ENCODE results near the gene KDELR1.

KDELR1 gene

GRCh38 chr19:48371367-48371766 is 20.0 kb downstream of the KDELR1 start:
- no peak for DNase-seq (ENCODE audit: low read depth)

DNA sequence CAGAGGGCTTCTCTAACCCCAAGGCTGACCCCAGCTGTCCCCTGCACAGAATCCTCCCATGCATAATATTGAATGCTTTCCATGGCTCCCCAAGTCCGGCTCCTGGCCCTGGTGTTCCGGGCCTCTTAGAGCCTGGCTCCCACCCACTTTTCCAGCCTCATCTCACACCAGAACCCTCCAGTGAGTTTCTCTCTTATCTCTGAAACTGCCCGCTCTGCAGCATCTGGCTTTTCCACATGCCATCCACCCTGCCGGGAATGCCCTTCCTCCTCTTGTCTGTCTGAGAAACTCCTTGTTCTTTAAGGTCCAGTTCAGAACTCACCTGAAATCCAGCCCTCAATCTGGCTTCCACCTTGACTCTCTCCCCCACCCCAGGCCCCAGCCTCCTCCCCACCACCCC is 20.4 kb downstream of the KDELR1 start:
- DNase-seq (ENCODE audit: low read depth): no peak

GRCh38 chr19:48368936-48369335 is 22.4 kb downstream of the KDELR1 start:
- no peak for DNase-seq (ENCODE audit: low read depth)

GRCh38 chr19:48367855-48368254 is 23.5 kb downstream of the KDELR1 start:
- DNase-seq (ENCODE audit: low read depth): no peak

DNA sequence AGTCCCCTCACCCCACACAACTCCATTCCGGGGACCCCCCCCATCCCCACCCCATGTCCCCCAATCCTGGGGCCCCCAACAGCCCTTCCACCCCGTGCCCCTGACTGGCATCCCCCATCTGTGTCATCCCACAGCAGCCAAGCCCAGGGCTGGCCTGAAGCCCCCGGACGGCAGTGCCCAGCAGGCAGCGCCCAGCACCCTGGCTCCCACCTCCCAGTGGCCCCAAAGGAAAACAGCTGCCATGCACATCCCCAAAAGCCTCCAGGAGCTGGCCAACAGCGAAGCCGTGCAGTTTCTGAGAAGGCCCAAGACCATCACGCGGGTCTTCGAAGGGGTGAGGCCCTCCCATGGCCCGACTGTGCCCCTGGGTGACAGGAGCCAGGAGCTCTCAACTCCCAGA is 25.7 kb downstream of the KDELR1 start:
- no peak for DNase-seq (ENCODE audit: low read depth)

DNA sequence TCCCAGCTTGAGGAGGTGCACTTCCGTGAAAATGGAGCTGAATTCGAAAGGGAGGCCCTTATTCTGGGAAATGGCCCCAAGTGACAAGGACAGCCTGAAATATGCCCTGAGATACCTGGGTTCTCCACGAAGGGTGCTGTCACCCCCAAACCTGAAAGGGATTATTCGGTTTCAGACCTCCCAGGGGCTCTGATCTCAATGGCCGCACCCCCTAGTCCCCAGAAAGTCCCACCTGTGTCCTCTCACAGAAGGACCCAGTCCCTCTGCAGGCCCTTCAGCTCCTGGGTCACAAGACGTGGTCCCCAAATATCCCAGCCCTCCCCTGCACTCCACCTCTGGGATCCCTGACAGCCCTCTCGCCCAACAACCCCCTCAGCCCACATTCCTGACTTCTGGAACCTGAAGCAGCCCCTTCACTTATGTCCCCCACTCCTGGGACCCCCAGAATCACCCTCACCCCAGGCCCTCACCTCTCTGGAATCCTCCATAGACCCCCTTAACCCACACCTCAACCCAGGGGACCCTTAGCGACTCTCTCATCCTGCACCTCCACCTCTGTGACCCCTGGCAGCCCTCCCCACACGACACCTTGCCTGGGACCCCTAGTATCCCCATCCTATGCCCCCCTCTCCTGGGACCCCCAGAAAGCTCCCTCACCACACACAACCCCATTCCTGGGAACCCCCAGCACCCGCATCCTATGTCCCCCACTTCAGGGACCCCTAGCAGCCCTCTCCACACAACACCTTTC is 26.6 kb downstream of the KDELR1 start:
- no peak for DNase-seq (ENCODE audit: low read depth)

- peak; percentile 92 for DNase-seq (ENCODE audit: low read depth)
Measured at GRCh38 chr19:48363810-48364597, 27.3 kb downstream of the KDELR1 start, which contains the start of the genes SYNGR4 and TMEM143. Gene SYNGR4 (plus strand): TSS chr19:48364367. CDS start chr19:48365843, 1,476 bp downstream. Gene TMEM143 (minus strand): TSS chr19:48363940. CDS start chr19:48363920, 20 bp downstream.

DNA sequence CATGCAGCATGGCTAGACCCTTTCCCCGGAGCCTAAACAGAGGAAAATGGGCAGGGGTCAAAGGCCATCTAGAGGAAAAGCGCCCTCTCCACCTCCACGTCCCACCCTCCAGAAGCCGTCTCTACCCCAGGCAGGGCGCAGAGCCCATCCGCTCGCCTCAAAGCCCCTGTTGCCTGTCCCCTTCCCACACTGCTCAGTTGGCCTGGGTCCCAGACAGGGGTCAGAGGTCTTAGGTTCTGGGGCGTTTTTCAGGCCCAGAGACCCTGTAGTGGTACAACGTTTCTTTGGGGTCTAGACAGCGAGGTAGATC is 27.9 kb downstream of the KDELR1 start:
- no peak for DNase-seq (ENCODE audit: low read depth)

DNA sequence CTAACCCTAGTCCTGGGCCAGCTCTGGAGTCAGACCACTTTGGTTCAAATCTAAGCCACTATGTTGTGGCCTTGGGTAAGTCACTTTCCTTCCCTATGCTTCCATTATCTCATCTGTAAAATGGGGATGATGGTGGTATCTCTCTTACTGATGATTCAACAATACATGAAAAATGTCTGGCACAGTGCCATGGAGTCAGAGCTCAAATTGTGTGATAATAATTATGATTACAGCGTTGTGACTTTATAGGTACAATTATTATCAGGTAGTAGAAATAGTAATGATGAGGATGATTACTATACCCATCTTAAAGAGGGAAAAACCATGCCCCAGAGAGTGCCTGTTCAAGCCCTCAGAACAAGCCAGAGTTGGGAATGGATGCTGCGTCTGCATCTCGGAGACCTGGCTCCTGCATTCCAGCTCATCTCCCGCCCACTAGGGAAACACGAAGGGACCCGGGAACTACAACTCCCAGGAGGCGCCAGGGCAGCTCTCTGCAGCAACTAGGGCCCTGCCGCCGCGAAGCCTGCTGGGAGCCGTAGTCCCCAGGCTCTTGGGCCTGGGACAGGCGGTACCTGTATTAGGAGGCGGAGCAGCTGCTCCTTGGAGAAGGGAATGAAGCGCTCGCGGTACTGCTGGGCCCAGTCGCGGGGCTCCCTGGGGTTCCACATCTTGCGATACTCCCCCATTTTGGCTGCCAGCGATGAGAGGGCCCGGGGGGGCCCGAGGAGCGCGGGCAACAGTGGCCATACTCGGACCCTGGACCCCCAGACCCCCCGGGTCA is 28.4 kb downstream of the KDELR1 start:
- peak; percentile 74 for DNase-seq (ENCODE audit: low read depth)

DNA sequence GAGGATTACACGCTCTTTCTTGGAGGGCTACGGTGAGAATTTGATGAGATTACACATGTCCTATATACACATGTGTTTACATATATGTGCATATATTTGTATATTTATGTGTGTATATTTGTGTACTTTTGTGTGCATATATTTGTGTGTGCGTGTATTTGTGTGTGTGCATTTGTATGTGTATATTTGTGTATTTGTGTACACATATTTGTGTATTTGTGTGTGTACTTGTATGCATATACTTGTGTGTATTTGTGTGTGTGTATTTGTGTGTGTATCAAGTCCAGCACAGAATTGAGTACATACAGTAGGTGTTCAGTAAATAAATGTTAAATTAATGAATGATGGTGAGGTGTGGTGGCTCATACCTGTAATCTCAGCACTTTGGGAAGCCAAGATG is 29.4 kb downstream of the KDELR1 start:
- DNase-seq (ENCODE audit: low read depth): no peak

- no peak for DNase-seq (ENCODE audit: low read depth)
Measured at GRCh38 chr19:48359123-48359522, 32.2 kb downstream of the KDELR1 start.

GRCh38 chr19:48355365-48355954 is 35.9 kb downstream of the KDELR1 start:
- DNase-seq (ENCODE audit: low read depth): no peak

DNA sequence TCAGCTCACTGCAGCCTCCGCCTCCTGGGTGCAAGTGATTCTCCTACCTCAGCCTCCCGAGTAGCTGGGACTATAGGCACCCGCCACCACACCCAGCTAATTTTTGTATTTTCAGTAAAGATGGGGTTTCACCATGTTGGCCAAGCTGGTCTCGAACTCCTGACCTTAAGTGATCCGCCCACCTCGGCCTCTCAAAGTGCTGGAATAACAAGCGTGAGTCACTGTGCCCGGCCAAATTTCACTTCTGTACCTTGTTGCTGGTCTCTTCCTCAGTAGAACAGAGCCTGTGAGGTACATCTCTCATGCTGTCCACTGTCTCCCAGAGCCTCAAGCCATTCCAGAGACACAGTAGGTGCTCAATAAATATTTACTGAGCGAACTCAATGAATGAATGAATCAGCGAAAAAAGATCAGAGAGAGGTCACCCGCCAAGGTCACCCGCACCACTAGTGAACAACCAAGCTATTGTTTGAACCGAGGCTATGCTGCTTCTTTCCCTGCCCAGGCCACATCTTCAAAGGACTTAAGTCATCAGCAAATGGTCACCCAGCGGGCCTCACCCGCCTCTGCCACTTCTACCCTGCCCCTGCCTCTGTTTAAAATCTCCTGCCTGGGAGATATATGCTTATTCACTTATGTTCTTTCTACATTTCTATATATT is 36.9 kb downstream of the KDELR1 start:
- DNase-seq (ENCODE audit: low read depth): no peak

DNA sequence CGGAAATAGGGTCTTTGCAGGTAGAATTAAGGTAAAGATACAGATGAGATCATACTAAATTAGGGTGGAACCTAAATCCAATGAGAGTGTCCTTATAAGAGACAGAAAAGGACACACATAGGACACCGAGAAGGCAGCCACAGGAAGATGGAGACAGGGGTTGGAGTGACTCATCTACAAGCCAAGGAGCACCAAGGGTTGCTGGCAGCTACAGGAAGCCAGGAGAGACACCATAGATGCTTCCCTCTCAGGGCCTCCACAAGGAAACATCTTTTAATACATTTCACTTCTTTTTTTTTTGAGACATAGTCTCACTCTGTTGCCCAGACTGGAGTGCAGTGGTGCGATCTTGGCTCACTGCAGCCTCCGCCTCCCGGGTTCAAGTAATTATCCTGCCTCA is 37.7 kb downstream of the KDELR1 start:
- no peak for DNase-seq (ENCODE audit: low read depth)

- no peak for DNase-seq (ENCODE audit: low read depth)
Measured at GRCh38 chr19:48351341-48351752, 40.0 kb downstream of the KDELR1 start.

GRCh38 chr19:48350856-48351255 is 40.5 kb downstream of the KDELR1 start:
- DNase-seq (ENCODE audit: low read depth): no peak

DNA sequence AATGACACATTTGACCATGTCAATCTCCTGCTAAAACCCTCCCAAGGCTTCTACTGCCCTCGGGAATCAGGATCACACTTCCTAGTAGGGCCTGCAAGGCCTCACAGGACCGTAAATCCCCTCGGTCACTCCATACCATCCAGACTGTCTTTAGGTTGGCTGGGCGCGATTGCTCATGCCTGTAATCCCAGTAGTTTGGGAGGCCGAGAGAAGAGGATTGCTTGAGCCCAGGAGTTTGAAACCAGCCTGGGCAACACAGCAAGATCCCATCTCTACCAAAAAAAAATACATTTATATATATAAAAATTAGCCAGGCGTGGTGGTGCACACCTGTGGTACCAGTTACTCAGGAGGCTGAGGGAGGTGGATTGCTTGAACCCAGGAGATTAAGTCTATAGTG is 42.6 kb downstream of the KDELR1 start:
- no peak for DNase-seq (ENCODE audit: low read depth)

DNA sequence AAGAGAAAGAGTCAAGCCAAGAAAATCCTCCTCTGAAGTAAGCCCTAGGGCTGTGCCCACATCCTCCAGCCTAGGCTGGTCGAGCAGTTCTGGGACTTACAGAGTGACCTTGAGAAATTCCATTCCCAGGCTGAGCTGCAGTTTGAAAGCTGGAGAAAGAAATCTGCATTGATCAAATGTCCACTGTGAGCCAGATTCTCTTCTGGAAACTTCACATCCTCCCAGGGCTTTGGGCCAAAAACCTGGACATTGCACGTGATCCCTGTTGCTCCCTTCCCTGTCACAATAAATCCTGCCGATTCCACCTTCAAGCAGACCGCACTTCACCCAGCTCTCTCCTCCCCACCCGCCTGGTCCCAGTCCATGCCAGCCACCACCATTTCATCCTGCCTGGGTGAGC is 43.3 kb downstream of the KDELR1 start:
- DNase-seq (ENCODE audit: low read depth): no peak

DNA sequence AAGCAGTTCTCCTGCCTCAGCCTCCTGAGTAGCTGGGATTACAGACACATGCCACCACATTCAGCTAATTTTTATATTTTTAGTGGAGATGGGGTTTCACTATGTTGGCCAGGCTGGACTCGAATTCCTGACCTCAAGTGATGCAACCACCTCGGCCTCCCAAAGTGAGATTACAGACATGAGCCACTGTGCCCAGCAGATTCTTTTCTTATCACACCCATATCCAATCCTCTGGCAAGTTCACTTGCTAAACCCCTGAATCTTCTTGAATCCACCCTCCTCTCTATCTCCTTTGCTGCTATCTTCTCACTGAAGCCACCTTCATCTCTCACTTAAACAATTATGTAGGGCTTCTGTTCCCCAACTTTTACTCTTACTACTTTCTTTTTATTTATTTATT is 45.2 kb downstream of the KDELR1 start:
- DNase-seq (ENCODE audit: low read depth): no peak

DNA sequence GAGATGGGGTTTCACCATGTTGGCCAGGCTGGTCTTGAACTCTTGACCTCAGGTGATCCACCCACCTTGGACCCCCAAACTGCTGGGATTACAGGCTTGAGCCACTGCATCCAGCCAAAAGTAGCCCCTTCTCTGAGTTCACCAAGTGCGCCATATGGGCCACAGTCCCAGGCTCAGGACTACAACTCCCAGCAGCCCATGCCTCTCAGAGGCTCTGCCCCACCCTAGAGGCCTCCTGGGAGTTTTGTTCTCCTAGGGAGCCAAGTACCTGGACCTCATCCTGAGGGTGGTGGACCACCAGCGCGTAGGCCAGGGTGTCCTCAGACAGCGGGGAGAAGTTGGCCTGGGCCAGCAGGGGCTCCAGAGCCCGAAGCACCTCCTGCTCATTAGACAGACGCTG is 46.5 kb downstream of the KDELR1 start:
- DNase-seq (ENCODE audit: low read depth): no peak

GRCh38 chr19:48342841-48343540 is 48.4 kb downstream of the KDELR1 start:
- no peak for DNase-seq (ENCODE audit: low read depth)

Data from non-pigmented ciliary epithelial cell (primary cell).